ENCODE results near the gene PSMA8.

DNA sequence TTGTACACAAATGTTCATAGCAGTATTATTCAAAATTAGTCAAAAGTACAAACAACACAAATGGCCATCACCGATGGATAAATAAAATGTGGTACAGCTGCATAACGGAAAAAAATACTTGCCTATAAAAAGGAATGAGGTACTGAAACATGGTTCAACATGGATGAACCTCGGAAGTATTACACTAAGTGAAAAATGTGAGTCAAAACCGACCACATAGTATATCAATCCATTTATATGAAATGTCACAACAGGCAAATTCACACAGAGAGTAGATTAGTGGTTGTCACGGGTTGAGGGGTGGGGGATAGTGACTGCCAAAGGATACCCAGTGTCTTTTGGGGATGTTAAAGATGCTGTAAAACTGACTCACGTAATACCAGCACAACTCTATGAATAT, 46.7 kb upstream of the PSMA8 start:
- no peak for TF ChIP-seq GATA3 (IDR thresholded peaks at IDR 0.05; ENCODE audit: low read depth, low read length)
- no peak for TF ChIP-seq GATA2 (IDR thresholded peaks at IDR 0.05; ENCODE audit: low read depth, low read length)

All from SH-SY5Y (cell line).